Measurements from ENCODE around the gene PAK6.

PAK6 gene

GRCh38 chr15:40293006-40293405 is 54.1 kb downstream of the PAK6 start:
- TF ChIP-seq CTCF (IDR thresholded peaks at IDR 0.05; ENCODE audit: borderline replicate concordance, control extremely low read depth, extremely low read depth, insufficient read depth, missing control alignments) = no peak
- in situ Hi-C loops (cut with MboI; ENCODE audit: low sequenced_read_pairs, unreplicated experiment) = no loop called here
- DNase-seq (ENCODE audit: low spot score) = no peak

GRCh38 chr15:40293905-40294895 is 55.3 kb downstream of the PAK6 start:
- no peak for DNase-seq (ENCODE audit: low spot score)
- TF ChIP-seq CTCF (IDR thresholded peaks at IDR 0.05; ENCODE audit: borderline replicate concordance, control extremely low read depth, extremely low read depth, insufficient read depth, missing control alignments) = no peak
- in situ Hi-C loops (cut with MboI; ENCODE audit: low sequenced_read_pairs, unreplicated experiment) = no loop called here

GRCh38 chr15:40295297-40295696 is 56.4 kb downstream of the PAK6 start:
- in situ Hi-C loops (cut with MboI; ENCODE audit: low sequenced_read_pairs, unreplicated experiment) = no loop called here
- DNase-seq (ENCODE audit: low spot score) = no peak
- no peak for TF ChIP-seq CTCF (IDR thresholded peaks at IDR 0.05; ENCODE audit: borderline replicate concordance, control extremely low read depth, extremely low read depth, insufficient read depth, missing control alignments)

- in situ Hi-C loops (cut with MboI; ENCODE audit: low sequenced_read_pairs, unreplicated experiment) = no loop called here
Measured at GRCh38 chr15:40295877-40296560, 57.2 kb downstream of the PAK6 start.

GRCh38 chr15:40296561-40297230 is 57.8 kb downstream of the PAK6 start:
- in situ Hi-C loops (cut with MboI; ENCODE audit: low sequenced_read_pairs, unreplicated experiment) = no loop called here
- no peak for TF ChIP-seq CTCF (IDR thresholded peaks at IDR 0.05; ENCODE audit: borderline replicate concordance, control extremely low read depth, extremely low read depth, insufficient read depth, missing control alignments)
- DNase-seq (ENCODE audit: low spot score) = no peak

More at GRCh38 chr15:40295877-40296560, 57.2 kb downstream of the PAK6 start:
- TF ChIP-seq CTCF (IDR thresholded peaks at IDR 0.05; ENCODE audit: borderline replicate concordance, control extremely low read depth, extremely low read depth, insufficient read depth, missing control alignments) = no peak
- no peak for DNase-seq (ENCODE audit: low spot score)

DNA sequence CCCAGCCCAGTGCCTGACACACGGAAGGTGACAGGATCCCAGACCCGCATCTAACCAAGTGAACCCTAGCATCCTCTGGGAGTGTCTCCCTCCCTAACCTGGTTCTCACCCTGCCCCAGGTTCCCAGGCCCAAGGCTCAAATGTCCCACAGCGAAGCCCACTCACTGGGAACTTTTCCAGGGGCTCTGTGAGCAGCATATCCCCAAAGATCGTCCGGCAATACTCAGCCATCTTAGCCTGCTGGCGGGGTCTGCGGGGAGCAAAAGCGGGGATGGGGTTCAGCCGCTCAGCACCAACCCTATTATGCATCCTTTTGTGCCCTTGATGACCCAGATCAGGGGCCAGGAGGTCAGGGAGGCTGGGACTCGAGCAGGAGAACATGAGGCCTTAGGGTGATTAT is 58.5 kb downstream of the PAK6 start:
- DNase-seq (ENCODE audit: low spot score) = no peak
- in situ Hi-C loops (cut with MboI; ENCODE audit: low sequenced_read_pairs, unreplicated experiment) = no loop called here

More for the DNA sequence above, 58.5 kb downstream of the PAK6 start:
- no peak for TF ChIP-seq CTCF (IDR thresholded peaks at IDR 0.05; ENCODE audit: borderline replicate concordance, control extremely low read depth, extremely low read depth, insufficient read depth, missing control alignments)
